Aorta (tissue), 5 donors: ENCODE measurements around the gene SORBS1. TPM values are rescaled to one million over a fixed set of nuclear protein-coding genes. Genes with fewer than 3 reads are reported as not detected.

Experiments
- ATAC-seq: fragments of 200-7000 bp; cut with Tn5 transposase; one replicate; pipeline ENCODE4 v1.9.1; 2022; ENCODE audit warnings: moderate library complexity; ENCODE audit not compliant: low FRiP score
- DNase-seq, 2 donors: peaks; one replicate each; pipeline ENCODE4 v3.0.0-alpha.2; 2020
- H3K27ac ChIP-seq, 2 donors: one replicate each; pipeline ENCODE4 v1.5.1; 2013; ENCODE audit warnings: low read length in 2 of 2, mild to moderate bottlenecking in 2 of 2, moderate library complexity in 2 of 2, control low read depth in 1 of 2, inconsistent platforms in 1 of 2, low read depth in 1 of 2
- H3K27me3 ChIP-seq, 2 donors: one replicate each; pipeline ENCODE4 v1.6.1; 2013; ENCODE audit warnings: control low read depth in 1 of 2, low read length in 1 of 2, mild to moderate bottlenecking in 1 of 2, moderate library complexity in 1 of 2; ENCODE audit not compliant: insufficient read depth in 2 of 2, control insufficient read depth in 1 of 2
- H3K36me3 ChIP-seq, 2 donors: one replicate each; pipeline ENCODE4 v1.6.1; 2013; ENCODE audit warnings: control low read depth in 1 of 2, low read length in 1 of 2, mild to moderate bottlenecking in 1 of 2; ENCODE audit not compliant: insufficient read depth in 2 of 2, control insufficient read depth in 1 of 2
- H3K4me1 ChIP-seq, 2 donors: one replicate each; pipeline ENCODE4 v1.6.1; 2013; ENCODE audit warnings: low read length in 2 of 2, control low read depth in 1 of 2, mild to moderate bottlenecking in 1 of 2, moderate library complexity in 1 of 2; ENCODE audit not compliant: insufficient read depth in 2 of 2, control insufficient read depth in 1 of 2
- H3K4me3 ChIP-seq, 2 donors: one replicate each; pipeline ENCODE4 v1.5.1; 2013; ENCODE audit warnings: low read length in 2 of 2, control low read depth in 1 of 2, mild to moderate bottlenecking in 1 of 2
- H3K9me3 ChIP-seq: one replicate; pipeline ENCODE4 v1.6.1; 2013; ENCODE audit warnings: mild to moderate bottlenecking, low read length; ENCODE audit not compliant: control insufficient read depth
- WGBS, 2 donors: extraction: QIAGEN DNeasy Blood & Tissue Kit; methylation state at CpG; one replicate each; pipeline ENCODE4 v1.1.7; 2013; 5-methylcytosine and 5-hydroxymethylcytosine counted together
- intact Hi-C, 2 donors: fragments of 100-400 bp; cut with DNase I; formaldehyde crosslinking; loops; one replicate each; pipeline versions ENCODE4 v1.14.2 to v1.15.0; 2022
- polyA plus RNA-seq, 2 donors: library from polyadenylated mRNA; stranded (reverse); fragments of 200-250 nt; gene quantifications; one replicate each; pipeline ENCODE4 v1.2.3, GENCODE V29; 2013
- total RNA-seq, 2 donors: library from RNA; stranded (reverse); fragmentation: NEBNext Ultra II Directional; extraction: Animal tissue kit (Norgen Biotek cat#: 25700); gene quantifications; one replicate each; pipeline ENCODE4 v1.2.1, GENCODE V29; 2021
- donor health status: healthy with polysubstance abuse.
- donor health status: Bipolar disorder and iron deficiency.
- donor health status: DM: no; HTN: no; CAD: no.
- donor health status: DM: no; HTN: no; CAD: no.
- donor health status: DM: yes; HTN: yes; CAD: no.

Gene SORBS1
- total and polyA plus RNA-seq, 4 donors: 371 to 1,478 (median 482) TPM

DNA sequence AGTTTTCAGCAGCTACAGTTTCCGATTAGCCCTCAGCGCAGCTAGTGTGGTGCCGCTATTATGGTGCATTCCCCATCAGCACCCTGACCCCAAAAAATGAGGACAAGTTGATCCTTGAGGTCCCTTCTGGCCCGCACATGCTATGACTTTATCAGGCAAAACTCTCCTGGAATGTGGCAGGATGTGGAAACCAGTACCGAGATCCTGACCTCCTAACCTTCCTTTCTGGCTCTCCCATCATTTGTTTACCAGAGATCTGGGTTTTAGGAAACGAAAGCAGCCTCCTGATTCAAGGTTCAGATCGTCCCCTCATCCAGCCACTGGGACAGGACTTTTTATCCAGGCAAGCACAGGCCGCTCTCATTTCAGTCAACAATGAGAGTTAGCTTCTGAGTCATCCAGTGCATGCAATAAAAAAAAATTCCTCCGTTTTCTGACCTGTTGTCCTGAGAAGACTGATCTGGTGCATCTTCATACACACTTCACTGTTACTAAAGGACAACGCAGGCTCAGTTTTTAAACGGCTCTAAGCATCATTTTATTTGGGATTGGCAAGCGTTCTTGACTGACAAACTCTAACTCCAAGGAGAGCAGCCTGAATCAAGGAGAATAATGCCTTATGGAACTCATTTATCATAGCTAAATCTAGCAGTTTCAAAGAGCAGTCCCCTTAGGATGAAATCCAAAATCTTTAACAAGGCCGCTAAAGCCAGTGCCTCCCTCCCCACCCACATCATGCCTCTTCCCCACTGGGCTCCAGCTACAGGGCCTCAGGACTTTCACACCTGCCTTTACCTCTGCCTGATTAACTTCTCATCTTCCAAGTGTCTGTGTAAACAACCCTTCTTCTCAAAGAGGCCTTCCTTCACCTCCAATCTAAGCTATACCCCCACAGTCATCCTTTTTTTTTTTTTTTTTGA lies 287.5 kb downstream of the SORBS1 start:
- intact Hi-C loops: no loop called here
- no peaks in the 10 kb centered on the region for H3K27me3 ChIP-seq
- no peaks in the 10 kb centered on the region for H3K36me3 ChIP-seq
- ATAC-seq (peak; percentile 77), DNase-seq (no peak)
- H3K9me3 ChIP-seq: no peaks in the 10 kb centered on the region
- H3K27ac ChIP-seq: peak overlapping the region; percentile 87 to 95
- 7 to 10% methylated on average over 13 of the region's 13 CpGs for WGBS, 2 donors
- H3K4me3 ChIP-seq: no peak overlapping the region
- H3K4me1 ChIP-seq: peaks cover 4 to 10% of the 10 kb centered on the region in 2 donors

DNA sequence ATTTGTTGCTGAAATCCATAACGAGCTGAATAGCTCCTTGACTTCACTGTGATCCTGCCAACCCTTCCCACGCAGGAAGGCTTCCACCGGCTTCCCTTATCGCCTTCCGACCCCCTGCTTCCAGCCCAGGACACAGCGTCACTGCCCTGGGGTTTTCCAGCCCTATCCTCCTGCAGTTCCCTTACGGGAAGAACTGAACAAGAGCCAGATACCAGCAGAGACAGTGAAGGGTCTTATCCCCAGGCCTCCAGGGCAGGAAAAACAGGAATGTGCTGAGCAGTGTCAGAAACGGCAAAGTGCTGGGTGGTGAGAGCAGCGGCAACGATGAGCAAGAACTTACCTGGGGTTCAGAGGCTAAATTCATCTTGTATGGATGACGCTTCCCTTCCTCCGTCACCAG lies 292.7 kb downstream of the SORBS1 start:
- Histone ChIP-seq H3K9me3 (no peaks in the 10 kb centered on the region), H3K4me3 (no peak overlapping the region), H3K27ac (peak overlapping the region; percentile 31 to 96), H3K27me3 (no peaks in the 10 kb centered on the region), H3K4me1 (peaks cover 0 to 6% of the 10 kb centered on the region in 2 donors), H3K36me3 (no peaks in the 10 kb centered on the region)
- 26% methylated on average over 12 of the region's 12 CpGs for WGBS, 2 donors
- intact Hi-C loops: no loop called here
- DNase-seq (peak; percentile 80 to 85), ATAC-seq (peak; percentile 67)

DNA sequence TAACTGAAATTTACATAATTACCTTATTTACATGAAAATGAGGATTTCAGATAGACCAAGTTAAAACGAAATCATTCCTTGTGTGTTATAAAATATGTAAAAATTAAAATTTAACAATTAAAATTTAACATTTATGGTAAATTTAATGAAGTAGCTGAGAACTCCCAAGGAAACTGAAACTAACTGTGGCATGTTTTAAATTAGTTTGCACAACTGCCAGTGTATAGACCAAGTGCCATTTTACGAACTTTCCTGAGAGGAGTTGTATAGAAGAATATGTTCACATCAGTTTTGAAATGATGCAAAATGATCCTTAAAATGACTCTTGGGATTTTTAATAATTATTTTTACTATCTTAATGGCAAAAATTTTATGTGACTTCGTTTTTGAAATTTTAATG lies 293.9 kb downstream of the SORBS1 start:
- no peak overlapping the region for H3K4me3 ChIP-seq
- ATAC-seq (no peak), DNase-seq (no peak)
- WGBS, 2 donors: 93 to 94% methylated on average over 3 of the region's 3 CpGs
- H3K27me3 ChIP-seq: no peaks in the 10 kb centered on the region
- intact Hi-C loops: no loop called here
- no peak overlapping the region for H3K27ac ChIP-seq
- H3K4me1 ChIP-seq: peaks cover 0 to 6% of the 10 kb centered on the region in 2 donors
- no peaks in the 10 kb centered on the region for H3K9me3 ChIP-seq
- H3K36me3 ChIP-seq: no peaks in the 10 kb centered on the region

DNA sequence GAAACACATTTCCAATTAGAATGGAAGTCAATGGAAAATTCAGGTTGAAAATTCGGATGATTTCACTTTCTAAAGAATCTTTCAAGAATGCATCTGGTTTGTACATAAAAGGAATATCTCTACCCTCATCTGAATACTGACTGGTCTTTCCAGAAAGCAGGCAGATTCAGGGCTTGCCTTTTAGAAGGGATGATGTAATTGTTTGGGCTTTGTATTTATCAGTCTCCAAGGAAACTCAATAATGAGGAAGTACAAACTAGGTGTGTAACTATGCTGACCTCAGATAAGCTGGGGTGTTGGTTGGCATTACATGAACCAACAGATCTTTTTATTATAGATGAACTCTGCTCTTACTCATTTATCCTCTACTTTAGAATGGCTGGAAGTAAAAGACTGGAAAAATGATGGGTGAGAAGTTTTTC lies 294.5 kb downstream of the SORBS1 start:
- intact Hi-C loops: no loop called here
- ATAC-seq: peak; percentile 83
- Histone ChIP-seq H3K4me3 (no peak overlapping the region), H3K4me1 (peaks cover 0 to 6% of the 10 kb centered on the region in 2 donors), H3K27me3 (no peaks in the 10 kb centered on the region), H3K9me3 (no peaks in the 10 kb centered on the region), H3K27ac (peak overlapping the region; percentile 75 to 97), H3K36me3 (no peaks in the 10 kb centered on the region)
- WGBS, 2 donors: 4% methylated on average over 1 of the region's 1 CpG
- DNase-seq: no peak

DNA sequence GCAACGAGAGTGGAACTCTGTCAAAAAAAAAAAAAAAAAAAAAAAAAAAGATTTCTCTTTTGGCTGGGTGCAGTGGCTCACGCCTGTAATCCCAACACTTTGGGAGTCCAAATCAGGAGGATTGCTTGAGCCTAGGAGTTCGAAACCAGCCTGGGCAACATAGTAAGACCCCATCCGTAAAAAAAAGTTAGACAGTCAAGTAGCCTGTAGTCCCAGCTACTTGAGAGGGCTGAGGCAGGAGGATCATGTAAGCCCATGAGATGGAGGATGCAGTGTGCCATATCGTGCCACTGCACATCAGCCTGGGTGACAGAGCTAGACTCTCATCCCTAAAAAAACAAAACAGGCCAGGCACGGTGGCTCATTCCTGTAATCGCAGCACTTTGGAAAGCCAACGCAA lies 295.6 kb downstream of the SORBS1 start:
- ATAC-seq: no peak
- no peaks in the 10 kb centered on the region for H3K27me3 ChIP-seq
- 82% methylated on average over 8 of the region's 8 CpGs for WGBS, 2 donors
- no peak overlapping the region for H3K4me3 ChIP-seq
- intact Hi-C loops: no loop called here
- H3K4me1 ChIP-seq: peaks cover 0 to 4% of the 10 kb centered on the region in 2 donors
- DNase-seq: no peak
- no peaks in the 10 kb centered on the region for H3K36me3 ChIP-seq
- H3K27ac ChIP-seq: peak overlapping the region in 1 of 2 donors; percentile 55
- no peaks in the 10 kb centered on the region for H3K9me3 ChIP-seq

DNA sequence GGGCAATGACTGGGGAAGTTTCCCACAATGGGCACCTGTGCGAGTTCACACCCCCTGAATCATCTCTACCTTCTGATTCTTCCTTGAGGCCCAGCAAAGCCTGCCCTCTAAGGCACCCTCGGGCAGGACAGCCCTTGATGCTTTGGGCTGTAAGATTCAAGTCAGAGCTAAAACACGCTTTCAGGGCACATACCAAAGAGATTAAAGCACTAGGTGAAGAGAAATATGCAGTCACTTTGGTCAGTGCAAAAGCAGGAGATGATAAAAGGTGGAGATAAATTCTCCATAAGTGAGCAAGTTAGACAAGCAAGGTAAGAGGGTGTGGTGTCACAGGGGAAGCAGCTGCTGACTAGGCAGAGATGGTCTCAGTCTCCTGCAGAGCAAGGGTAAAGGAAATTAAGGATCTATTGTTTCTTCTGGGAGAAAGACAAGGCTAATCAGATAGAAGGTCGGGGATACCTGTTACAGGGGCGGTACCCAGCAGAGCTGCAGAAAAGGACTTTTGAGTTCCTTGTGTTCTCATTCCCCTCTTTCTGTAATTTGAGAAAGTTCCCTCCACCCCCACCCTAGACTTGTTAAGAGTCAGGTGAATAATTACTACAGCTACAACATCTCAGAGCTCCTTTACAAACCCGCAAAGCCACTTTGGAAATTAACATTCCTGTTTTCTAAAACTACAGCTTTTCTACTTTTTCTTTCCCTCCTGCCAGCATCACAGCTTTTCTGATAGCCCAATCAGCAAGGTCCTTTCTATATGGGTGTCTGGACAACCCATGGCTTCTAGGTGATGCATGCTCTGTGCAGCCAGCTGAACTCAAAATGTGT lies 296.7 kb downstream of the SORBS1 start:
- no peak overlapping the region for H3K4me3 ChIP-seq
- no peaks in the 10 kb centered on the region for H3K9me3 ChIP-seq
- H3K27me3 ChIP-seq: no peaks in the 10 kb centered on the region
- ATAC-seq (no peak), DNase-seq (no peak)
- intact Hi-C loops: no loop called here
- H3K4me1 ChIP-seq: peaks cover 2 to 4% of the 10 kb centered on the region in 2 donors
- 80% methylated on average over 6 of the region's 6 CpGs for WGBS, 2 donors
- H3K36me3 ChIP-seq: no peaks in the 10 kb centered on the region
- peak overlapping the region in 1 of 2 donors; percentile 37 for H3K27ac ChIP-seq

DNA sequence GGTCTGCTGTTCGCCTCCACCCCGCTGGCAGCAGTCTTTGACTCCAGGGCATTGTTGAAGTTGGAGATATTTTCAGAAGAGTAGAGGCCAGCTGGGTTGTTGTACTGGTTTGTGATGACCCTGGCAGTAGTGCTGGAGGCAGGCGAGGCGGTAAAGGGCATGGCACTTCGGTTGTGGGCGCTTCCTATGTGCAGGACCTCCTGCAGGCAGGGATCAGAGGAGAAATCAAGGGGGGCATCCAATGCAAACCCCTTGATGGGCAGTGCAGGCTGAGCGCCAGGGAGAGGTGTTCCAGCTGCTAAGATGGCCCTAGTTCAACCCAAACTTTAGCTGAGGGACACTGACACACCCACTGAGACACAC lies 297.3 kb downstream of the SORBS1 start:
- H3K27me3 ChIP-seq: no peaks in the 10 kb centered on the region
- H3K27ac ChIP-seq: peak overlapping the region in 1 of 2 donors; percentile 37
- no peaks in the 10 kb centered on the region for H3K9me3 ChIP-seq
- peaks cover 2% of the 10 kb centered on the region in 2 donors for H3K4me1 ChIP-seq
- peaks cover 0 to 2% of the 10 kb centered on the region in 2 donors for H3K36me3 ChIP-seq
- no peak overlapping the region for H3K4me3 ChIP-seq
- 63 to 67% methylated on average over 7 of the region's 7 CpGs for WGBS, 2 donors
- intact Hi-C loops: no loop called here
- ATAC-seq (no peak), DNase-seq (no peak)

DNA sequence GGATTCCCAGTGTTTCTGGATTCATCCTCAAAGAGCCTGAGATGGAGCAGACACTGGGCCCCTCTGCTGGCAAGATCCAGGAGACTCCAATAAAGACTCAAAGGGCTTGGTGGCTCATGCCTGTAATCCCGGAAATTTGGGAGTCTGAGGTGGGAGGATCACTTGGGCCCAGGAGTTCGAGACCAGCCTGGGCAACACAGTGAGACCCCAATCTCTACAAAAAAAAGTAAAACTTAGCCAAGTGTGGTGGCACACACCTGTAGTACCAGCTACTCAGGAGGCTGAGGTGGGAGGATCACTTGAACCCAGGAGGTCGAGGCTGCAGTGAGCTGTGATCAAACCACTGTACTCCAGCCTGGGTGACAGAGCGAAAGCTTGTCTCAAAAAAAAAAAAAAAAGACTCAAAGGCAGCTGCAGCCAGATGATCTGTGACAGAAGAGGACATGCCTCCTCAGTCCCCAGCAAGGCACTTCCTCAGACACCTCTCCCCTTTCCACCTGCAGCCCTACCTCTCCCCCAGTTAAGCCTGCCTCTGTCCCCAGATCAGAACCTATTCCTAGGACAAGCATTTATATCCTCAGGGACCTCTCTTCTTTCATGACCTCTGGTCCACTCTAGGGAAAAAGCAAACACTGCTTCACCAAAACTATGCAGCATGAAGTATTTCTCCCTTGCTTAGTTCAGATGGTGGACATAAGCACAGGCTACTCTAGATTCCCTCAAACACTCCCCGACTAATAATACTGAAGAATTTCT lies 298.2 kb downstream of the SORBS1 start:
- H3K27ac ChIP-seq: peak overlapping the region in 1 of 2 donors; percentile 68
- no peaks in the 10 kb centered on the region for H3K9me3 ChIP-seq
- WGBS, 2 donors: 67 to 77% methylated on average over 5 of the region's 5 CpGs
- peaks cover 0 to 2% of the 10 kb centered on the region in 2 donors for H3K36me3 ChIP-seq
- intact Hi-C loops: no loop called here
- no peak for ATAC-seq
- H3K27me3 ChIP-seq: no peaks in the 10 kb centered on the region
- peaks cover 0 to 2% of the 10 kb centered on the region in 2 donors for H3K4me1 ChIP-seq
- H3K4me3 ChIP-seq: no peak overlapping the region
- no peak for DNase-seq
